GM12874 (cell line): ENCODE data around the gene CHMP5.

ENCODE experiments used
- TF ChIP-seq, protein P1 (sequence below): IDR thresholded peaks from 2 replicates; pipeline ENCODE4 v1.5.1; 2011; ENCODE audit warnings: low read depth, mild to moderate bottlenecking, control low read depth, low read length, moderate library complexity; ENCODE audit not compliant: insufficient read depth

The CHMP5 gene

DNA sequence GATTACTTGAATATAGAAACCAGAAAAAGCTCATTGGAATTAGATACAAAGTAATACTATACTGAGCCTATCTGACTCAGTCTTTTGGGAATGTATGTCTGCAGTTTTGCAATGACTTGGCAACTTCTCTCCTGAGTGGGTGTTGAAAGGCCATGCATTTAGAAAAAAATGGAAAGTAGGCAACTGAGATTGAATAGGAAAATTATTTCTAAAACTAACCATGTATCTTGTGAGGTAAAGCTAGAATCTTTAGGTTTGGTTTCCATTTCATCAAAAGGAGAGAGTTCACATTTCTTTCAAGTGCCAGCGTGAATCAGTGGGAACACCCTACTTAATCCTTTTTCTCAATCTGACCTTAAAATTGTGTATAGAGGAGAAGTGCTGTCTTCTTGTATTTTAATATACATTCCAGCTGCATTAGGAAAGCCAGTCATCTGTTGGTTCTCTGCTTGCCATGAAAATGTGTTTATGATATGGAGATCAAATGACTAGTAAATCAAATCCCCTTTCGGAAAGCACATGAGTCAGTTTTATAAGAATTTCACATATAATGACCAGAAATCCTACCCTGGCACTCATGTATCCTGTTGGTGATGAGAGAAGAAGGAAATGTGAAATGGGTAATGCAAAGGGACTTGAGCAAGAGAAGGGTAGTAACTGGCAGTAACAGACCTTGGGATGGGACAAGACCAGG is 55.9 kb downstream of the CHMP5 start:
- TF ChIP-seq, protein P1, sequence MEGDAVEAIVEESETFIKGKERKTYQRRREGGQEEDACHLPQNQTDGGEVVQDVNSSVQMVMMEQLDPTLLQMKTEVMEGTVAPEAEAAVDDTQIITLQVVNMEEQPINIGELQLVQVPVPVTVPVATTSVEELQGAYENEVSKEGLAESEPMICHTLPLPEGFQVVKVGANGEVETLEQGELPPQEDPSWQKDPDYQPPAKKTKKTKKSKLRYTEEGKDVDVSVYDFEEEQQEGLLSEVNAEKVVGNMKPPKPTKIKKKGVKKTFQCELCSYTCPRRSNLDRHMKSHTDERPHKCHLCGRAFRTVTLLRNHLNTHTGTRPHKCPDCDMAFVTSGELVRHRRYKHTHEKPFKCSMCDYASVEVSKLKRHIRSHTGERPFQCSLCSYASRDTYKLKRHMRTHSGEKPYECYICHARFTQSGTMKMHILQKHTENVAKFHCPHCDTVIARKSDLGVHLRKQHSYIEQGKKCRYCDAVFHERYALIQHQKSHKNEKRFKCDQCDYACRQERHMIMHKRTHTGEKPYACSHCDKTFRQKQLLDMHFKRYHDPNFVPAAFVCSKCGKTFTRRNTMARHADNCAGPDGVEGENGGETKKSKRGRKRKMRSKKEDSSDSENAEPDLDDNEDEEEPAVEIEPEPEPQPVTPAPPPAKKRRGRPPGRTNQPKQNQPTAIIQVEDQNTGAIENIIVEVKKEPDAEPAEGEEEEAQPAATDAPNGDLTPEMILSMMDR: no peak

DNA sequence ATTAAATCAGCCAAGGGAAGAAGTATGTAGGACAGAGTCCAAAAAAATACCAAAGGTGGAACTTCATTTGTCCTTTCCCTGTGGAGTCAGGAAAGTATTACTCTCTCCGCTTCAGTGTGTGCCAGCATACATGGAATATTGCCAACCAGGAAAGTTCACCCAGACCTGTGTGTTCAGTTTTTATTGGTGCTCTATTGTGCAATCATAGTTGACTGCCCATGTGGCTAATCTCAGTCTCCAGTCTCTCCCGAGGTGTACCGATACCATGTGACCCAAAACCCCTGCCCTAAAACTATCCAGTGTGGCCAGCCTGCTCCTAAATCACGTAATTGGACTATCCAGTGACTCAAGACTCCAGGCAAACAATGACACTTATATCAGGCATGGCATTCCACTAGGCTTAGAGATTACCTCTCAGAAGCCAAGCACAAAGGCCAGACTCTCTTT is 64.3 kb downstream of the CHMP5 start:
- TF ChIP-seq, protein P1: no peak

DNA sequence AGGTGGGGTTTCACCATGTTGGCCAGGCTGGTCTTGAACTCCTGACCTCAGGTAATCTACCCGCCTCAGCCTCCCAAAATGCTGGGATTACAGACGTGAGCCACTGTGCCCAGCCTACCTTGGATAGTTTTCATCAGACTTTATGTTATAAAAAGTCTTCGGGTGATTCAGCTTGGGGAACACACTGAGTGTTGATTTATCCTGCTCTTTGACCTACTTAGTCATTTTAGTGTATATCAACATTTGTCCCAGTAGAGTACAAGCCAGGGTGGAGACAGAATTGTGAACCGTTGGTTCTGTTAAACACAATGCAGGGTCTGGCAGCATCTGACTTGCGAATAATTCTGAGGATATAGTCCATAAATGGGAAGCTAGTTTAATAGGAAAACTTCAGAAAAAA is 65.1 kb downstream of the CHMP5 start:
- TF ChIP-seq, protein P1: no peak

DNA sequence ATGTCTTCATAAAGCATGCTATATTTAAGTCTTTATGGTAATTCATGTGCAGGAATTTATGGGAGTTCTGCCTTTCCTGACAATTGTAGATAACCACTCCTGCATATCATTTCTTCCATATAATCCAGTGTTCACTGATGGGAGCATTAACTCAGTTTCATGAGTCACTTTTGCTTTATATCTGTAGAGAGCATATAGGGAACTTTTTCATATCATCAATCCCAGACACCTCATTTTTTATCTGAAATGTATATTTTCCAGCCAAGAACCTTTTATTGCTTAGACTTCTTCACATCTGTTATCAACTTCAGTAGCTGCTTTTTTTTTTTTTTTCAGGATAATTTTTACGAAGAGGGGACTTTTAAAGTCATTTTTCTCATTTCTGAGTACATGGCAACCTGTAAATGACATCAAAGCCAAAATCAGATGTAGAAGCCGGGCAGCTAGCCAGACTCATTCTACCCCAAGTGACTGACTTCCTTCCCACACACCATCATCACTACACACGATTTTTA is 66.6 kb downstream of the CHMP5 start:
- TF ChIP-seq, protein P1: no peak
